Activated CD4-positive, alpha-beta memory T cell treated with anti-CD3 and anti-CD28 coated beads for 36 hours (primary cell): Measurements from ENCODE around the gene PHLDA1. TPM values are rescaled to one million over a fixed set of nuclear protein-coding genes. Genes with fewer than 3 reads are reported as not detected.

Experiments used
- CTCF ChIA-PET: fragments of 350-600 bp; sonication (Branson Sonifier 250); formaldehyde crosslinking; loops from one replicate; lab custom pipeline; 2021; ENCODE audit warnings: antibody characterized with exemption, inconsistent platforms; lab: Charles Lee
- POLR2A ChIA-PET: fragments of 350-600 bp; sonication (Branson Sonifier 250); formaldehyde crosslinking; loops from one replicate; lab custom pipeline; 2021; ENCODE audit warnings: antibody characterized with exemption; lab: Charles Lee
- DNase-seq: peaks from one replicate; pipeline ENCODE4 v3.0.0-alpha.2; 2020
- H3K27ac Mint-ChIP-seq: one replicate; pipeline ENCODE4 v1.8.0; 2021; ENCODE audit warnings: mixed read lengths
- H3K27me3 Mint-ChIP-seq: one replicate; pipeline ENCODE4 v1.8.0; 2021; ENCODE audit warnings: mixed read lengths
- H3K36me3 Mint-ChIP-seq: one replicate; pipeline ENCODE4 v1.8.0; 2021; ENCODE audit warnings: mixed read lengths
- H3K4me1 Mint-ChIP-seq: one replicate; pipeline ENCODE4 v1.8.0; 2021; ENCODE audit warnings: low read depth, mixed read lengths
- H3K4me3 Mint-ChIP-seq: one replicate; pipeline ENCODE4 v1.8.0; 2021; ENCODE audit warnings: mild to moderate bottlenecking, mixed read lengths
- H3K9me3 Mint-ChIP-seq: one replicate; pipeline ENCODE4 v1.8.0; 2021; ENCODE audit warnings: mixed read lengths
- intact Hi-C: fragments of 100-400 bp; cut with micrococcal nuclease; formaldehyde crosslinking; loops from one replicate; pipeline ENCODE4 v1.15.1; 2023
- total RNA-seq, 2 experiments: library from RNA; stranded (reverse); gene quantifications; one replicate each; pipeline ENCODE4 v1.2.3, GENCODE V29; 2021

PHLDA1 gene
- total RNA-seq, result 10 to 100 TPM; 23.8 to 24.4 TPM

DNA sequence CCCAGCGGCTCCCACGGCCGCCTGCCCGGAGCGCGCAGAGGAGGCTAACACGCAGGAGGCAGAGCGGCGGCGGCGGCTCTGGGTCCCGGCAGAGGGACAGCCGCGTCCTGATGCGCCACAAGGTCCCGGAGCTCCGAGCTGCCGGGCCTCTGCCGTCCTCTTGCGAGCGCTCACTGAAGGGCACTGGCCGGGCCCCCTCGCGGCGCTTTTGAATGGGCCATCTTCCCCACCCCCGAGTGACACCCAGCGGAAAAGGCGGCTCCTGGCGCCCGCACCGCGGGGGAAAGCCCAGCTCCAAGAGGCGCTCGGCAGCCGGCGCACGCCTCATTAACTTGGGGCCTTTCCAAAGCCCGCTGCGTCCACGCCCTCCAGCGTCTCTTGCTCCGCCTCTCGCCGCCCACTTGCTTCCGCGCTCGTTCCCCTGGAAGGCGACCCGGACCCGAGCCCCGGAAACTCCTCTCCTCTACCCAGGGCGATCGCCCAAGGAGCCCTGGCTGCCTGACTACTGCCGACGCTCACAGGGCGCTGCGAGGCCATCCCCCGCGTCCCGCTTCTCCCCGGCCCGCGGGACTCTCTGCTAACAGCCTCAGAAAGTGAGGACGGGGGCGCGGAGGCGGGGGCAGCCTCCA is at the start of gene PHLDA1:
Gene PHLDA1 (minus strand): TSS at position 363 of the 629 bp plus-strand sequence.
- peak within 1 kb of the TSS; percentile 96 for H3K4me3 Mint-ChIP-seq

DNA sequence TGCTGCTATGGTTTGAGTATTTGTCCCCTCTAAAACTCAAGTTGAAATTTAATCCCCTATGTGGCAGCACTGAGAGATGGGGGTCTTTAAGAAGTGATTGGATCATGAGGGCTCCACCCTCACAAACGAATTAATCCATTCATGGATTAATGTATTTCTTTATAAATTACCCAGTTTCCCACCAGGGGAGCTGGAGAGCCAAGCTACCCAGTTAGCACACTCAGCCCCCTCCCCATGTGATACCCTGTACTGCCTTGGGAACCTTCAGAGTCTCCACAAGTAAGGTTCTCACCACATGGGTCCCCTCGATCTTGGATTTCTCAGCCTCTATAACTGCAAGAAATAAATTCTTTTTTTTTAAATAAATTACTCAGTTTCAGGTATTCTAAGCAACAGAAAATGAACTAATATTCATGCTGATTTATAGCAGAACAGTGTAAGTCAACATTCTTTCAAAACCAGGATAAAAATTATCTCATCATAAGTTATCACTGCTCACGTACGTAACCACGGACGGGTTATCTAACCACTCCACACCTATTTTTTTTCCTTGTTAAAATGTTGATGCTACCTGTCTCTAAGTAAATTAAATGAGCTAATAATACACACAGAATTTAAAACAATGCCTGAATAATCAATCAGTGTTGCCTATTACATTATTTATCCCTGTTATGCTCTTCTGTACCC is 49.3 kb upstream of the PHLDA1 start:
- Mint-ChIP-seq H3K36me3 (peaks cover 43% of the 10 kb centered on the region), H3K4me1 (peaks cover 67% of the 10 kb centered on the region), H3K9me3 (peaks cover 11% of the 10 kb centered on the region), H3K27ac (no peak overlapping the region), H3K4me3 (no peak overlapping the region), H3K27me3 (no peaks in the 10 kb centered on the region)
- peak; percentile 17 for DNase-seq
- intact Hi-C loops, result loop anchor here (2.0 to 10.0 kb wide), 4 partner anchors 18 to 984 kb away; partner anchors contain the start of gene E2F7
- POLR2A ChIA-PET, result interaction anchor here (0.7 kb wide), 1 partner anchor 268 kb away, joined by 3 read pairs; no protein-coding TSS in a partner anchor
- CTCF ChIA-PET, result interaction anchor here (0.8 to 2.1 kb wide), 2 partner anchors 267 to 596 kb away, joined by 3 to 11 read pairs; partner anchors contain the start of gene BBS10

More for the DNA sequence above, at the start of gene PHLDA1:
- intact Hi-C loops, result loop anchor here (1.0 to 5.0 kb wide), 16 partner anchors 11 to 1494 kb away; partner anchors contain the start of genes ATXN7L3B, GLIPR1, KRR1 and NAP1L1
- Mint-ChIP-seq H3K36me3 (peaks cover 24% of the 10 kb centered on the region), H3K27ac (peak within 1 kb of the TSS; percentile 94), H3K9me3 (no peaks in the 10 kb centered on the region), H3K4me1 (peaks cover 35% of the 10 kb centered on the region), H3K27me3 (no peaks in the 10 kb centered on the region)
- POLR2A ChIA-PET, result interaction anchor here (0.8 to 5.4 kb wide), 35 partner anchors 9 to 641 kb away, joined by 3 to 88 read pairs (median 4); partner anchors contain the start of genes BBS10, GLIPR1, GLIPR1L2 and KRR1
- DNase-seq, result peak; percentile 97
- CTCF ChIA-PET, result interaction anchor here (0.5 to 6.4 kb wide), 41 partner anchors 9 to 697 kb away, joined by 3 to 67 read pairs (median 4); partner anchors contain the start of genes BBS10, GLIPR1L1, GLIPR1L2 and KRR1

DNA sequence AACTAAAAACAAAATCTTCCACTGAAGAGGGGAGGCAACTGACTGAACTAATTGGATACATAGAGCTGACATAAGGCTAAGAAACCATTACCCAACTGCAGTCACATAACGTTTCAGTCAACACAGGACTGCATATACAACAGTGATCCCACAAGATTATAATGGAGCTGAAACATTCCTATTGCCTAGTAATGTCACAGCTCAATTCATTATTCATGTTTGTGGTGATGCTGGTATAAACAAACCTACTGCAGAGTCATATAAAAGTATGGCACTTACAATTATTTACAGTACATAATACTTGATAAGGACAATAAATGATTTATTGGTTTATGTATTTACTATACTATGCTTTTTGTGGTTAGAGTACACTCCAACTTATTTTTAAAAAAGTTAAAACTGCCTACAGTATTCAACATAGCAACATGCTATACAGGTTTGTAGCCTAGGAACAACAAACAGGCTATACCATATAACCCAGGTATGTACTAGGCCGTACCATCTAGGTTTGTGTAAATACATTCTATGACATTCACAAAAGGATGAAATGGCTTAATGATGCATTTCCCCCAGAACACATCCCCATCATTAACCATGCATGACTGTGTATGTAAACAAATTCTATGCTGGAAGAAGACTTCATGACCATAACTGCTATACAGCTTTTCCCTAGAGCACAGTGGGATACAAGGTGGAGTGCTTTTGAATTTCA is 48.6 kb upstream of the PHLDA1 start:
- H3K9me3 Mint-ChIP-seq, result peaks cover 11% of the 10 kb centered on the region
- POLR2A ChIA-PET, result interaction anchor here (0.7 kb wide), 1 partner anchor 268 kb away, joined by 3 read pairs; no protein-coding TSS in a partner anchor
- DNase-seq, result no peak
- H3K36me3 Mint-ChIP-seq, result peaks cover 43% of the 10 kb centered on the region
- H3K27ac Mint-ChIP-seq, result no peak overlapping the region
- intact Hi-C loops, result loop anchor here (2.0 to 10.0 kb wide), 4 partner anchors 17 to 985 kb away; partner anchors contain the start of gene E2F7
- no peaks in the 10 kb centered on the region for H3K27me3 Mint-ChIP-seq
- no peak overlapping the region for H3K4me3 Mint-ChIP-seq
- CTCF ChIA-PET, result interaction anchor here (2.1 kb wide), 1 partner anchor 268 kb away, joined by 11 read pairs; the partner anchor contains the start of gene BBS10
- peaks cover 65% of the 10 kb centered on the region for H3K4me1 Mint-ChIP-seq

DNA sequence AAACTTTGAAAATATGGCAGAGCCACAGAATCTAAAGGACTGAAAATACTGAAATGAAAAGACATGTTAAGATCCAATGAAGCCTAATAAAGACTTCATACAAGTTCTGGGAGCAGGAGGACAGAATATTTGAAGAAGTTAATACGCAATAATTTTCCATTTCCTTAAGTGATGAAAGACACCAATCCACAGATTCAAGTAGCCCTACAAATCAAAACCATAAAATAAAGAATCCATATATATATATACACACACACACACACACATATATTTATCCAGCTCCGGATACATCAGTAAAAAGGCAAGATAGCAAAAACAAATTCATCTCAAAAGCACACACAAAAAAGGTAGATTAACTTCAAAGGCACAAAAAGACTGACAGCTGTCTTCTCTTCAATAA is 47.2 kb upstream of the PHLDA1 start:
- ChIA-PET POLR2A (interaction anchor here (0.7 kb wide), 1 partner anchor 481 kb away, joined by 3 read pairs; the partner anchor contains the start of gene OSBPL8), CTCF (no interaction called here)
- H3K27ac Mint-ChIP-seq, result no peak overlapping the region
- no peak for DNase-seq
- peaks cover 11% of the 10 kb centered on the region for H3K9me3 Mint-ChIP-seq
- H3K4me3 Mint-ChIP-seq, result no peak overlapping the region
- peaks cover 41% of the 10 kb centered on the region for H3K36me3 Mint-ChIP-seq
- intact Hi-C loops, result no loop called here
- no peaks in the 10 kb centered on the region for H3K27me3 Mint-ChIP-seq
- H3K4me1 Mint-ChIP-seq, result peaks cover 73% of the 10 kb centered on the region

DNA sequence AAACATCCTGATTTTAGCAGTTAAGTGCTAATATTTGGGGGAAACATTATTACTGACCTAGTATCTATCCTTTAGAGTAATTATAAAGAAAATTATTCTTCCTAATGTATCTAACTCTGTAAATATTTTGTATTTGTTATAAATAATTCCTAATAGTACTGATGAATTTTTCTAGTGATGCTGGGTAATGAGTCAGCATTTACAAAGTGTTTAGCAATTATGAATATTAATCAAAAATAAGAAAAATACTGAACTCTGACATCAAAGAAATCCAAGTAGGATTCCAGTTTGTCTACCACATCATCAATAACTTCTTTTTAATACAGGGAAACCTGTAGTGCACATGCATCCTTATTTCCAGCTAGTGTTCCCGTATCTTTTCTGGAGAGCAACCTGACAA is 43.9 kb upstream of the PHLDA1 start:
- H3K4me1 Mint-ChIP-seq, result peaks cover 77% of the 10 kb centered on the region

DNA sequence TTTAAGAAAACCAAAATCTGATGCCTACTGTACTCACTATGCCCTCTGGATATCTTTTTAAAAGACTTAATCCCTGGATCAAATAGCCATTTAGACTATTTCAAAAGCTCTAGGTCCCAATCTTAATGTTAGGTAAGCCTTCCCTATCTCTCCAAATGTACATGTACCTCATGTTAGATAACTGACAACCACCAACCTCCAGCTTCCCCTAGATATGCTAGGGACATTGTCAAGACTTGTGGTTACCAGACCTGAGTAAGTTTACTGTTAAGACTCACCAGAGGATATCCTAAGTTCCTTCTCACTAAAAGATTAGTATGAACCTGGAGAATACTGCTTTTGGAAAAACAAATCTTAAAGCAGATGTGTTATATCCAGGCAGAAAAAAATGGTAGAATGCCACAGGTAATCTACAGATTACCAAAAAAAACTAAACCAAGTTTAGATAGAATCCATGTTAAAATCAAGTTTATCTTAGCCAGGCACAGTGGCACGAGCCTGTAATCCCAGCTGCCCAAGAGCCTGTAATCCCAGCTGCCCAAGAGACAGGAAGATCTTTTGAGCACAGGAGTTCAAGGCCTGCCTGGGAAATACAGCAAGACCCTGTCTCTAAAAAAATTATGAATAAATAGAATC is 43.2 kb upstream of the PHLDA1 start:
- H3K27ac Mint-ChIP-seq, result no peak overlapping the region
- no peak overlapping the region for H3K4me3 Mint-ChIP-seq
- no peaks in the 10 kb centered on the region for H3K27me3 Mint-ChIP-seq
- CTCF ChIA-PET, result interaction anchor here (0.6 to 0.9 kb wide), 2 partner anchors 38 to 529 kb away, joined by 3 to 4 read pairs; no protein-coding TSS in a partner anchor
- POLR2A ChIA-PET, result interaction anchor here (1.0 kb wide), 1 partner anchor 84 kb away, joined by 5 read pairs; no protein-coding TSS in a partner anchor
- intact Hi-C loops, result no loop called here
- no peak for DNase-seq
- peaks cover 9% of the 10 kb centered on the region for H3K9me3 Mint-ChIP-seq
- peaks cover 43% of the 10 kb centered on the region for H3K36me3 Mint-ChIP-seq
- peaks cover 77% of the 10 kb centered on the region for H3K4me1 Mint-ChIP-seq

More for the DNA sequence above, 43.9 kb upstream of the PHLDA1 start:
- ChIA-PET CTCF (interaction anchor here (0.8 kb wide), 1 partner anchor 83 kb away, joined by 3 read pairs; no protein-coding TSS in a partner anchor), POLR2A (interaction anchor here (1.0 kb wide), 1 partner anchor 83 kb away, joined by 5 read pairs; no protein-coding TSS in a partner anchor)
- Mint-ChIP-seq H3K27me3 (no peaks in the 10 kb centered on the region), H3K4me3 (no peak overlapping the region), H3K9me3 (peaks cover 11% of the 10 kb centered on the region), H3K27ac (no peak overlapping the region), H3K36me3 (peaks cover 44% of the 10 kb centered on the region)
- no peak for DNase-seq
- intact Hi-C loops, result no loop called here

DNA sequence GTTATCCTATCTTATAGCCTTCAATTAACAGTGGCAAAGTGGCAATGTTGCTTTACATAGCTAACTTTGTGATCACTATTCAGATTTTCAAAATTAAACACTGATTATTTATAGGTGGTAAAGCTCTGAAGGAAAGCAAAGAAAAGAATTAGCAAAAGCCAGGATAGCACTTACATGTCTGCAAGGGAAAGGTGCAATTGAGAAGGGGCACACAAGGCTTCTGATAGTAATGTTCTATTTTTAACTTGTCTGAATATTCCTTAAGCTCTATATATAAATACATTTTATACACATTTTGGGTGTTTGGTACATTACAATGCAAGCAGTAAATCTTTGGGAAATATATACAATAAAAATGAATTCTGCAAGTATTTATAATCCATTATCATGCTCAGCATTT is 42.0 kb upstream of the PHLDA1 start:
- Mint-ChIP-seq H3K4me3 (no peak overlapping the region), H3K27me3 (no peaks in the 10 kb centered on the region), H3K36me3 (peaks cover 42% of the 10 kb centered on the region), H3K9me3 (peaks cover 2% of the 10 kb centered on the region), H3K4me1 (peaks cover 74% of the 10 kb centered on the region), H3K27ac (no peak overlapping the region)
- CTCF ChIA-PET, result no interaction called here
- POLR2A ChIA-PET, result no interaction called here
- no peak for DNase-seq
- intact Hi-C loops, result no loop called here

DNA sequence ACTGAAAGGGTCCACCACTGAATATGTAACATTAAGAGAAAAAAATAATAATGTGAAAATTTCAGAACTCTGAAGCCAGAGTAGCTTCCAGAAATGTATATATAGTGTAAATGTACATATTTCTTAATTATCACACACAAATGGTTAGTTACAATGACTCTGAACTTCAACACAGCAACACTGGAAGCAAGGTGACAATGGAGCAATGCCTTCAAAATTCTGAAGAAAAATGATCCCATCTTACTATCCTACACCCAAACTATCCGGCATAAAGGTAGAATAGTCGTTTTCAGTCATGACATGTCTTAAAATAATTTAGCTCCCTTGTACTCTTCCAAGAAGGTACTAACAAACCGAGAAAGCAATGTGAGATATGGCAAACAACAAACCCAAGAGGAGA is 41.0 kb upstream of the PHLDA1 start:
- Mint-ChIP-seq H3K4me3 (no peak overlapping the region), H3K27me3 (no peaks in the 10 kb centered on the region), H3K9me3 (no peaks in the 10 kb centered on the region), H3K27ac (no peak overlapping the region), H3K4me1 (peaks cover 74% of the 10 kb centered on the region), H3K36me3 (peaks cover 47% of the 10 kb centered on the region)
- intact Hi-C loops, result no loop called here
- POLR2A ChIA-PET, result no interaction called here
- CTCF ChIA-PET, result no interaction called here
- no peak for DNase-seq

DNA sequence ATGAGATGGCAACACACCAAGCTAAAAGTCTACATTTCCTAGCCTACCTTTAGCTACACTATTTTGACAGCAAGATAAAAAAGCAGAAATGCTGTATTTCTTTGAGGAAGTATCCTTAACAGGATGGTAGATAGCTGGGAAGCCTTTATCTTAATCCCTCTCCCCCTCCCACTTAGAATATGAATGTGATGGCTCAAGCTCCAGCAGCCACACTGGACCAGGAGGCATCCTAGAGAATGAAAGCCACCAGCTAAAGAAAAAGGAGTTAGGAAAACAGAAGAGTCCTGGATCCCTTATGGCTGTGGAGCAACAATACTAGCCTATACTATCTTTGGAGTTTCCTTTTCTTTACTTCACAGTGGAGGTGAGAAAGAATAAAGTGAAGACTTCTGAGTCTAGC is 37.8 kb upstream of the PHLDA1 start:
- Mint-ChIP-seq H3K4me1 (peaks cover 57% of the 10 kb centered on the region), H3K27me3 (no peaks in the 10 kb centered on the region), H3K4me3 (no peak overlapping the region), H3K36me3 (peaks cover 76% of the 10 kb centered on the region), H3K27ac (peak overlapping the region; percentile 62), H3K9me3 (peaks cover 13% of the 10 kb centered on the region)
- ChIA-PET CTCF (interaction anchor here (1.2 kb wide), 1 partner anchor 278 kb away, joined by 3 read pairs; no protein-coding TSS in a partner anchor), POLR2A (no interaction called here)
- DNase-seq, result no peak
- intact Hi-C loops, result no loop called here

DNA sequence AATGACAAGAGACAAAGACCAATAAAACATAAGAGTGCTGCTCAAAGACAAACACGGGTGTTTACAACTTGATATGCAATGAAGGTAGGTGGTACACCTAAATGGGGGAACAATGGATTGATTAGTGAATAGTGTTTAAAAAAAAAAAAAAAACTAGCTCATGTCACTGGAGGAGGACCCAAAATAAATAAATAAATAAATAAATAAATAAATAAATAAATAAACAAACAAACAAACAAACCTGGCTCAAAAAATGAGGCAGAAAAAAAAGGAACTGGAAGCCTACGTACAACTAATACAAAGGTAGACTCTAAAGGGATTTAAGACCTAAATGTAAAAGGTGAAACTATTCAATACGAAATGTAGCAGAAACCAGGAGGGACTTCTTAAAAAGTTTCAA is 34.3 kb upstream of the PHLDA1 start:
- H3K36me3 Mint-ChIP-seq, result peaks cover 79% of the 10 kb centered on the region
- intact Hi-C loops, result no loop called here
- H3K9me3 Mint-ChIP-seq, result peaks cover 13% of the 10 kb centered on the region
- no peak overlapping the region for H3K4me3 Mint-ChIP-seq
- H3K27ac Mint-ChIP-seq, result no peak overlapping the region
- H3K4me1 Mint-ChIP-seq, result peaks cover 46% of the 10 kb centered on the region
- CTCF ChIA-PET, result interaction anchor here (0.8 kb wide), 1 partner anchor 16 kb away, joined by 3 read pairs; no protein-coding TSS in a partner anchor
- POLR2A ChIA-PET, result no interaction called here
- no peak for DNase-seq
- H3K27me3 Mint-ChIP-seq, result no peaks in the 10 kb centered on the region

DNA sequence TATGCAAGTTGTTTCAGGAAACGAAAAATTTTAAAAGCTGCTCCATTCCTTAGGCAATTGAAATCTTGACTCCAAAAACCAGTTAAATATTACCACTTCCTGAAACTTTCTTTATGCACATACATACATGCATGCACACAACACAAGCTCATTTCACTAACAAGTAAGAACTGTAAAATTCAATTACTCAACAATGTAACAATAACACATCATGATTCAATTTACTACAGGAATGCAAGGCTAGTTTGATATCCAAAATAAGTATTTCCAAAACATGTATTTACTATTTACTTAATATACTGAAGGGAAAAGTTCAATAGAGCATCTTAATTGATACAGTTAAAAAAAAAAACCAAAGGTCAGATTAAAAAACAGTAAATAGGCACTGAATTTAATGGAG is 33.3 kb upstream of the PHLDA1 start:
- peak overlapping the region; percentile 19 for H3K27ac Mint-ChIP-seq
- no peaks in the 10 kb centered on the region for H3K27me3 Mint-ChIP-seq
- H3K9me3 Mint-ChIP-seq, result peaks cover 13% of the 10 kb centered on the region
- no peak overlapping the region for H3K4me3 Mint-ChIP-seq
- no peak for DNase-seq
- ChIA-PET CTCF (interaction anchor here (1.5 kb wide), 1 partner anchor 392 kb away, joined by 4 read pairs; no protein-coding TSS in a partner anchor), POLR2A (interaction anchor here (0.7 kb wide), 1 partner anchor 281 kb away, joined by 4 read pairs; no protein-coding TSS in a partner anchor)
- H3K4me1 Mint-ChIP-seq, result peaks cover 44% of the 10 kb centered on the region
- peaks cover 82% of the 10 kb centered on the region for H3K36me3 Mint-ChIP-seq
- intact Hi-C loops, result no loop called here
